Aorta (tissue), 5 donors: ENCODE results near the gene SNAI3. TPM values are rescaled to one million over a fixed set of nuclear protein-coding genes. Genes with fewer than 3 reads are reported as not detected.

Experiments
- ATAC-seq: fragments of 200-7000 bp; cut with Tn5 transposase; one replicate; pipeline ENCODE4 v1.9.1; 2022; ENCODE audit warnings: moderate library complexity; ENCODE audit not compliant: low FRiP score
- DNase-seq, 2 donors: peaks; one replicate each; pipeline ENCODE4 v3.0.0-alpha.2; 2020
- H3K27ac ChIP-seq, 2 donors: one replicate each; pipeline ENCODE4 v1.5.1; 2013; ENCODE audit warnings: low read length in 2 of 2, mild to moderate bottlenecking in 2 of 2, moderate library complexity in 2 of 2, control low read depth in 1 of 2, inconsistent platforms in 1 of 2, low read depth in 1 of 2
- H3K27me3 ChIP-seq, 2 donors: one replicate each; pipeline ENCODE4 v1.6.1; 2013; ENCODE audit warnings: control low read depth in 1 of 2, low read length in 1 of 2, mild to moderate bottlenecking in 1 of 2, moderate library complexity in 1 of 2; ENCODE audit not compliant: insufficient read depth in 2 of 2, control insufficient read depth in 1 of 2
- H3K36me3 ChIP-seq, 2 donors: one replicate each; pipeline ENCODE4 v1.6.1; 2013; ENCODE audit warnings: control low read depth in 1 of 2, low read length in 1 of 2, mild to moderate bottlenecking in 1 of 2; ENCODE audit not compliant: insufficient read depth in 2 of 2, control insufficient read depth in 1 of 2
- H3K4me1 ChIP-seq, 2 donors: one replicate each; pipeline ENCODE4 v1.6.1; 2013; ENCODE audit warnings: low read length in 2 of 2, control low read depth in 1 of 2, mild to moderate bottlenecking in 1 of 2, moderate library complexity in 1 of 2; ENCODE audit not compliant: insufficient read depth in 2 of 2, control insufficient read depth in 1 of 2
- H3K4me3 ChIP-seq, 2 donors: one replicate each; pipeline ENCODE4 v1.5.1; 2013; ENCODE audit warnings: low read length in 2 of 2, control low read depth in 1 of 2, mild to moderate bottlenecking in 1 of 2
- H3K9me3 ChIP-seq: one replicate; pipeline ENCODE4 v1.6.1; 2013; ENCODE audit warnings: mild to moderate bottlenecking, low read length; ENCODE audit not compliant: control insufficient read depth
- WGBS, 2 donors: extraction: QIAGEN DNeasy Blood & Tissue Kit; methylation state at CpG; one replicate each; pipeline ENCODE4 v1.1.7; 2013; 5-methylcytosine and 5-hydroxymethylcytosine counted together
- intact Hi-C, 2 donors: fragments of 100-400 bp; cut with DNase I; formaldehyde crosslinking; loops; one replicate each; pipeline versions ENCODE4 v1.14.2 to v1.15.0; 2022
- polyA plus RNA-seq, 2 donors: library from polyadenylated mRNA; stranded (reverse); fragments of 200-250 nt; gene quantifications; one replicate each; pipeline ENCODE4 v1.2.3, GENCODE V29; 2013
- total RNA-seq, 2 donors: library from RNA; stranded (reverse); fragmentation: NEBNext Ultra II Directional; extraction: Animal tissue kit (Norgen Biotek cat#: 25700); gene quantifications; one replicate each; pipeline ENCODE4 v1.2.1, GENCODE V29; 2021
- donor health status: healthy with polysubstance abuse.
- donor health status: Bipolar disorder and iron deficiency.
- donor health status: DM: no; HTN: no; CAD: no.
- donor health status: DM: no; HTN: no; CAD: no.
- donor health status: DM: yes; HTN: yes; CAD: no.

The SNAI3 gene
- total and polyA plus RNA-seq, 4 donors: 0.27 to 1.6 (median 0.71) TPM; not detected in 1

GRCh38 chr16:88732172-88732960 is 46.1 kb upstream of the SNAI3 start:
- H3K9me3 ChIP-seq: no peaks in the 10 kb centered on the region
- ATAC-seq (no peak), DNase-seq (no peak)
- H3K27ac ChIP-seq: no peak overlapping the region
- no peaks in the 10 kb centered on the region for H3K27me3 ChIP-seq
- peaks cover 0 to 2% of the 10 kb centered on the region in 2 donors for H3K36me3 ChIP-seq
- intact Hi-C loops: loop anchor here in 1 of 2 donors (10.0 kb wide), 1 partner anchor 482 kb away; the partner anchor contains the start of gene ZNF778
- no peaks in the 10 kb centered on the region for H3K4me1 ChIP-seq
- no peak overlapping the region for H3K4me3 ChIP-seq
- WGBS, 2 donors: 74% methylated on average over 30 of the region's 30 CpGs

DNA sequence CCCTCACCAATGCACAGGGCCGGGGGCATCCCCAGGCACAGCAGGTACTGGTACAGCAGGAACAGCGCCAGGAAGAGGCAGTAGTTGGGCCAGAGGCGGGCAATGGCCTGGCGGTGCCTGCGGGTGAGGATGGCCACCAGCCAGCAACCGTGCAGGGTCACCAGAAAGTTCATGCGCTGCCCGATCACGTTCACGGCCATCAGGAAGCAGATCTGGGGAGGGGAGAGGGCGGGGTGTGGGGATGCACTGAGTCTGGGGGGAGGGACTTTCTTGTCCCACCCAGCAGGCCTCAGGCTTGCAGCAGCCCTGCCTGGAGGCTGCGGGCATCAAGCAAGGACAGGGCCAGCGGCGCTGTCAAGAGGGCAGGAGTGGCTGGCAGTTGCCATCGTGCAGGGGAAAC is 45.4 kb upstream of the SNAI3 start:
- intact Hi-C loops: loop anchor here in 1 of 2 donors (10.0 kb wide), 1 partner anchor 483 kb away; the partner anchor contains the start of gene ZNF778
- ATAC-seq: no peak

GRCh38 chr16:88730632-88731607 is 44.6 kb upstream of the SNAI3 start:
- intact Hi-C loops: loop anchor here in 1 of 2 donors (10.0 kb wide), 1 partner anchor 484 kb away; the partner anchor contains the start of gene ZNF778
- no peaks in the 10 kb centered on the region for H3K27me3 ChIP-seq
- 81 to 82% methylated on average over 34 of the region's 34 CpGs for WGBS, 2 donors
- H3K4me1 ChIP-seq: no peaks in the 10 kb centered on the region
- ATAC-seq (no peak), DNase-seq (no peak)
- no peak overlapping the region for H3K4me3 ChIP-seq
- H3K36me3 ChIP-seq: peaks cover 0 to 6% of the 10 kb centered on the region in 2 donors
- H3K9me3 ChIP-seq: no peaks in the 10 kb centered on the region
- H3K27ac ChIP-seq: no peak overlapping the region

More for the DNA sequence above, 45.4 kb upstream of the SNAI3 start:
- no peak for DNase-seq
- H3K4me1 ChIP-seq: no peaks in the 10 kb centered on the region
- peaks cover 0 to 3% of the 10 kb centered on the region in 2 donors for H3K36me3 ChIP-seq
- H3K4me3 ChIP-seq: no peak overlapping the region
- 78 to 80% methylated on average over 15 of the region's 15 CpGs for WGBS, 2 donors
- no peak overlapping the region for H3K27ac ChIP-seq
- no peaks in the 10 kb centered on the region for H3K9me3 ChIP-seq
- no peaks in the 10 kb centered on the region for H3K27me3 ChIP-seq

- Histone ChIP-seq H3K36me3 (peaks cover 0 to 4% of the 10 kb centered on the region in 2 donors), H3K27ac (no peak overlapping the region), H3K9me3 (no peaks in the 10 kb centered on the region), H3K4me3 (no peak overlapping the region), H3K27me3 (no peaks in the 10 kb centered on the region), H3K4me1 (no peaks in the 10 kb centered on the region)
- DNase-seq: no peak
- intact Hi-C loops: no loop called here
- WGBS, 2 donors: 75 to 76% methylated on average over 20 of the region's 20 CpGs
- ATAC-seq: no peak
Measured at GRCh38 chr16:88727871-88728270, 41.6 kb upstream of the SNAI3 start.

DNA sequence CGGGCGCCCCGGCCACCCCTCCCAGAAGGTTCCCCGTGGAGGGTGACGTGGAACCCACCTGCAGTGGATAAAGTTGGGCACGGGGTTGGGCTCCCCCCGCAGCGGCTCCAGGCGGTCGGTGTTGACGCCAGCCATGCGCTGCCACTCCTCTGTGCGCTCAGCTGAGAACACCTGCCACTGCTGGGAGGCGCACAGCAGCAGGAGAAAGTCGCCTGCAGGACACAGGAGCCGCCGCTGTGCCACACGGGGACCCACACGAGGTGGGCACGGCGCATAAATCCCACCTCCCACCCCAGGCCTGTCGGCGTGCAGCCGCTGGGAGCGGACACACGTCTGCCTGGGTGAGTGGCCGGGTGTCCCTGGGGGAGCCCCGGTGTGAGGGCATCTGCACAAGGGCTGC is 40.7 kb upstream of the SNAI3 start:
- H3K4me1 ChIP-seq: no peaks in the 10 kb centered on the region
- intact Hi-C loops: no loop called here
- H3K9me3 ChIP-seq: no peaks in the 10 kb centered on the region
- 94 to 96% methylated on average over 28 of the region's 28 CpGs for WGBS, 2 donors
- peaks cover 0 to 8% of the 10 kb centered on the region in 2 donors for H3K36me3 ChIP-seq
- no peak overlapping the region for H3K4me3 ChIP-seq
- no peaks in the 10 kb centered on the region for H3K27me3 ChIP-seq
- no peak for DNase-seq
- no peak for ATAC-seq
- H3K27ac ChIP-seq: no peak overlapping the region

- H3K27me3 ChIP-seq: no peaks in the 10 kb centered on the region
- WGBS, 2 donors: 81 to 84% methylated on average over 16 to 17 of the region's 17 CpGs
- no peaks in the 10 kb centered on the region for H3K9me3 ChIP-seq
- no peak for ATAC-seq
- no peak for DNase-seq
- no peak overlapping the region for H3K27ac ChIP-seq
- H3K36me3 ChIP-seq: peaks cover 0 to 10% of the 10 kb centered on the region in 2 donors
- H3K4me1 ChIP-seq: no peaks in the 10 kb centered on the region
- no peak overlapping the region for H3K4me3 ChIP-seq
- intact Hi-C loops: no loop called here
Measured at GRCh38 chr16:88726408-88726749, 40.1 kb upstream of the SNAI3 start.

DNA sequence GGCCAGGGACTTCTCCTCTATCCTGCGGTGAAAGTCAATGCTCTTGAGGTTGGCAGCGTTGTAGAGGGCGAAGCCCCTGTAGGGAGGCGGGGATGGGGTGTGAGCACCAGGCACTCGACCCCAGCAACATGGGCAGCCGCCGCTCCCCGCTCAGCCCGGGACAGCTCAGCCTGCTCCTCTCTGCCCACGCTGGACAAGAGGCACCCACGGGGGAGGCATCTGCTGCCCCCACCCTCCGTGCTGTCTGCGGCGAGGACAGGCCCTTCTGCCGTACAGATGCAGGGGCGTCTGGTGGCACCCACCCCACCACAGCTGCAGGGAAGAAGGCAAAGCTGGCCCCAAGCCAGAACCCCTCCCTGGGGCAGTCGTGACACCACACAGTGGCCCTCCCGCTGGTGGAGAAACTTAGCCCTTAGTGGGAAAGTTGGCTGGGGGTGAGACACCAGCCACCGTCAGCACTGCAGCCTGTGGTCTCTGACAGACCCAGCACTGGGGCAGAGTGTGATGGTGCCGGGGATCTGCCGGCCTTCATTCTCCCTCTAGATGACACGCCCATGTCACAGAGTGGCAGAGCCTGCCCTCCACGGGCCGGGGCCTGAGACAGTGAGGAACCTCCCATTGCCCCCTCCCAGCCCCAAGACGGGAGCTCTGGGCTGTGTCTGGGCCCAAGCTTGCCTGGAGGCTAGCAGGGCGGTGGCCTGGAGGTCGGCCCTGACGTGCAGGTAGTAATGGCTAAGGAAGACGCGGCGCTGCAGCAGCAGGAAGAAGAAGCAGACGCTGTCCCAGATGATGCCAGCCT is 39.5 kb upstream of the SNAI3 start:
- Histone ChIP-seq H3K36me3 (peaks cover 0 to 13% of the 10 kb centered on the region in 2 donors), H3K4me1 (no peaks in the 10 kb centered on the region), H3K27me3 (no peaks in the 10 kb centered on the region), H3K4me3 (no peak overlapping the region), H3K9me3 (no peaks in the 10 kb centered on the region), H3K27ac (no peak overlapping the region)
- peak; percentile 12 for ATAC-seq
- intact Hi-C loops: no loop called here
- 86 to 87% methylated on average over 32 of the region's 32 CpGs for WGBS, 2 donors
- DNase-seq: no peak
